Measurements from ENCODE around the gene NPY4R2.
"Not testable (repeated sequence)": the region's sequence is repeated elsewhere in the genome, so short reads cannot be mapped to it uniquely, and the experiment has no call there.

NPY4R2 gene

DNA sequence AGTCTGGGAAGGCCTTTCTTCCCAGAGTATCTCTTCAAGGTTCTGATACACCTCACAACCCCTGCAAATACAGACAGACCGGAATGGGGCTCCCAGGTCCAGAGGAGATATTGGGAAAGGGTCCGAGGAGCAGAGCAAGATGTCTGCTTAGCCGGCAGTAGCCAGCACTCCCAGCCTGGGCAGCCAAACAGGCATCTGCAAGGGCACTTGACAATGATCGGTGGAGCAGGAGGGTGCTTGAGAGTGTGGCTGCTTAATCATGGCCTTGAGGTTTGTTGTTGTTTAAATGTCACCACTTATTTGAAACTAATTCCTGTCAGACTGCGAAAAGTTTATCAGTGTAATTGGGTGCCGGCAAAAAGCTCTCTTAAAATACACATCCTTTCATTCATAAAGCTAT is 15.0 kb downstream of the NPY4R2 start:
- DNase-seq: not testable (repeated sequence)

- DNase-seq: not testable (repeated sequence)
These were observed 18.3 kb downstream of the NPY4R2 start for GRCh38 chr10:47936772-47937228.

- DNase-seq: not testable (repeated sequence)
These were observed 19.2 kb downstream of the NPY4R2 start for GRCh38 chr10:47937634-47938033.

DNA sequence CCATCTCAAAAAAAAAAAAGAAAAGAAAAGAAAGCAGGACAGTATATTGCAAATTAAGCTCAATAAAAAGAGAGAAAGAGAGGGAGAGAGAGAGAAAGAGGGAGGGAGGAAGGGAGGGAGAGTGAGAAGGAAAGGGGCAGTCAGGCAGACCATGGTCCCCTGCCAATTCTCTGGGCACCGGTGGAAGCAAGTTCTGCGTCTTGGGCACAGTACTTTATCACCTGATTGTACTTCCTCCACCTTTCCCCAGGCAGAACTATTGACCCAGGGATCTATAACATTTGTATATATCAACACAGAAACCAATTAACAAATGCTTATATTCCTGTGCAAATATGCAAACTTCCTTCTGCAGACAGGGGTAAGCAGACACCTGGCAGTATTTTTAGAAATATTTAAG is 22.4 kb downstream of the NPY4R2 start:
- not testable (repeated sequence) for DNase-seq

DNA sequence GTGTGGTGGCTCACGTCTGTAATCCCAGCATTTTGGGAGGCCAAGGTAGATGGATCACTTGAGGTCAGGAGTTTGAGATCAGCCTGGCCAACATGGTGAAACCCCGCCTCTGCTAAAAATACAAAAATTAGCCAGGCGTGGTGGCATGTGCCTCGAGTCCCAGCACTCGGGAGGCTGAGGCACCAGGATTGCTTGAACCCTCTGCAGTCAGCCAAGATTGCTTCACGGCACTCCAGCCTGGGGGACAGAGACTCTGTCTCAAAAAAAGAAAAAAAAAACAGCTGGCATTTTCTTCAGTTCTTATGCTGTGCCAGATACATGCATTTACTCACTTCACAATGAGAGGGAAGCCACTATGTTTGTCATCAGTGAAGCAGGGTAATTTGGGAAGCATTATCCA is 22.9 kb downstream of the NPY4R2 start:
- DNase-seq: not testable (repeated sequence)

DNA sequence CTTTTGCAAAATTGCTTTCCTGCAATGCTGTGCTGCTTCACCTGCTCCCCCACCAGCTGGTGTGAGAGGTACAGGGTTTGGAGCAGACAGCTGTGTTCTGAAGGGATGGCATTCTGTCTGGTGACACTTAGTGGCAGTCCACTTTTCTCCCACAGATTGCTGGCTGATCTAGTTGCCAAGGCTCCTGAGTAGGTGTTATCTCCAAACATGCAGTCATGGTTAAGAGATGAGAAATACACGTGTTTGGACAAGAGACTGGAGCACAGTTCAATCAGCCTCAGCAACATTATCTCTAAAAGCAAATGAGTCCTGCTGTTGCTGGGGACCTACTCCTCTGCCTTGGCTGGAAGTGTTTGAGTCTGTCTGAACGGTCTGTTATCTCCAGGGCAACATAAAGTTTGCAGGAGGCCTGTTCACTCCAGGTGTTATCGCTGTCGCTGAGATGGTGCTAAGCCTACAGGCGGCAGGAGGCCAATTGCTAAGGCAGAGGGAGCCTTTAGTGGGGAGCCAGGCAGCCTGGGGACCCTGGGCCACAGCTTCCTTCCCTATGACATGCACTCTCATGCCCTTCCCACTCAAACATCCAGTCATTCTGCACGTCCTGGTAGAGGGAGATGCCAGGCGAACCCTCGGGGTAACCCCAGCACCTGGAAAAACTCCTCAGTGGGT is 24.0 kb downstream of the NPY4R2 start:
- not testable (repeated sequence) for DNase-seq

- not testable (repeated sequence) for DNase-seq
These were observed 24.9 kb downstream of the NPY4R2 start for GRCh38 chr10:47943328-47943727.

DNA sequence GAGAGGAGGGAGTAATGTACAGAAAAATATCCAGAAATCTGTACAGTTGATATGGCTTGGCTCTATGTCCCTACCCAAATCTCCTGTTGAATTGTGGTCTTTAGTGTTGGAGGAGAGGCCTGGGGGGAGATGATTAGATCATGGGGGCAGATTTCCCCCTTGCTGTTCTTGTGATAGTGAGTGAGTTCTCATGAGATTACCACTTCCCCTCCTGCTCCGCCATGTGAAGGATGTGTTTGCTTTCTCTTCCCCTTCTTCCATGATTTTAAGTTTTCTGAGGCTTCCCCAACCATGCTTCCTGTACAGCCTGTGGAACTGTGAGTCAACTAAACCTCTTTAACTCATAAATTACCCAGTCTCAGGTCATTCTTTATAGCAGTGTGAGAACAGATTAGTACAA is 29.0 kb downstream of the NPY4R2 start:
- DNase-seq: not testable (repeated sequence)

DNA sequence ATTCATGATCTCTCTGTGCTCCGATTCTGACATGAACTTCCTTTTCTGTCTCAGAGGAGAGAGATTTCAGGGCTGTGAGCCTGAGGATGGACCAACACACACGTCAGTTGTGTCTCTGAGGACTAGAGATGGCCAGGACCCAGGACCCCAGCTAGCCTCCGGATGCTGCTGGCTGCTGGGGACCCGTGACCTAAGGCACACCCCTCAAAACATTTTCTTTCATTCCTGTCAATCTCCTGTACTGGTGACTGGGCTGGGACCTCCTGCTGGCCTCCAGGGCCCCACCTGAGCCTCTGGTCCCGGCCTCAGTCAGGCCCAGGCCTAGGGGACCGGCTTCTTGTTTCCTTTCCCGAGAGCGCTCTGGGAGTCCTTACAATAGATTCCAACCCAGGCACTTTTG is 38.7 kb downstream of the NPY4R2 start:
- DNase-seq: not testable (repeated sequence)

DNA sequence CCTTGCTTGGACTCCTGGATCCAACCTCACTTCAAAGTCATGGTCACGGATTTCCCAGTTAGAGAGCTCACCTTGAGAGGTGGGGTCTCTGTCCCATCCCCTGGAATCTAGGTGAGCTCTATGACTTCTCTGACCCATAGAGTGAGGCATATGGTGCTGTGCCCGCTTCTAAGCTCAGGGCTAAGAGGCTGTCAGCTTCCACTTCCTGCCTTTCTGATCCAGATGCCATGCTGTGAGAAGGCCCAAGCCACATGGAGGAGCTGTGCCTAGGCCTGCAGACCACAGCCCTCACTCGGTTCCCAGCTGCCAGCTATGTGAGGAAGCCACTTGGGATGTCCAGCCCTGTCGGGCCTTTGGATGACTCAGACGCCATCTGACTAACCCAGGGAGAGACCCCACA is 41.2 kb downstream of the NPY4R2 start:
- DNase-seq: not testable (repeated sequence)

DNA sequence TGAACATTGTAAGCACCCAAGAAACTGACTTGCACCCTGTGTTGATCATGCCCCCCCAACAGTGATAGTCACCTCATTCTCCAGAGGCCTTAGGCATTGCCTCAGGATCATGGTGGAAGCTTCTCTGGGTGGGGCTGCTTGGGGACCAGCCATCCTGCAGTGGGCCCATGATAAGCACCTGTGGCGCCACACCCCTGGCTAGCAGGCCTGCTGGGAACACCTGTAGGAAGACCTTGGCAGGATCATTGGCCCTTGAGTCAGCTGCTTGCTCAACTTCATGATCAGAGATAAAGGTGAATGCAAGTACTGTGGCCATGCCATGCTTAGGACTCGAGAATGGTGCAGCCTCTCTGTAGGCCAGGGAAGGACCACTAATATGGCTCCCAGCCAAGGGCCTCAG is 42.2 kb downstream of the NPY4R2 start:
- not testable (repeated sequence) for DNase-seq

- not testable (repeated sequence) for DNase-seq
These were observed 44.3 kb downstream of the NPY4R2 start for GRCh38 chr10:47962785-47963184.

DNA sequence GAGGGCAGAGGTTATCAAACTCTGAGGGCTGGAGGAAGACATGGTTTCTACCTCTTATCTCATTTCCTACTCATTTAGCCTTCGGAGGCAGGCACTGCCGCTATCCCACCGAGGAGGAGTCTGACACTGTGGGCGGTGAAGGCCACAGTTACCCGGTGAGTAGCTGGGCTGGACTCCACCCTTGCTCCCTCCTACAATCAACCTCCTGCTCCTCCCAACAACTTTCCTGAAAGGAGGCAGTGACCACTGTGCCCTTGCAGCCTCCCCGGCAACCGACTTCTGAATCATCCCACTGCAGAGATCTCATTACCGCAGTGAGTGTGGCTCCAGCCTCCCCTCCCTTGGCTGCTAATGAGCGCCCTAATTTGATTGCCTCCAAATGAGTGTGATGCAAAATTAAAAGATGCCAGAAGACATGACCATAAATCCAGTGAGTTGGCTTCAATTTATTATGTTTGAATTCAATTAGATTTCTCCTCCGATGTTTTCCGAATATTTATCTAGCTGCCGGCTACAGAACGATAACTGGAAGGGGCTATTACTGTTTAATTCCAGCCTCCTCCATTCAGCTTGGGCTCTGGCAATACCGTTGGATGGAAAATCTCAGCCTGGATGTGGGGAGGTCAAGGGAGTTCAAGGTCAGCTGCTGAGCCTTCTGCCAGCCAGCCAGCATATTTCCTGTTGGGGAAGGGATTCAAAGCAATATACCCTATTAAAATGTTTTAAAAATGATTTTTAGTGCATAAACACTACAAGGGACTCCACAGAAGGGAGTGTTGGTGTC is 46.0 kb downstream of the NPY4R2 start:
- DNase-seq: not testable (repeated sequence)

DNA sequence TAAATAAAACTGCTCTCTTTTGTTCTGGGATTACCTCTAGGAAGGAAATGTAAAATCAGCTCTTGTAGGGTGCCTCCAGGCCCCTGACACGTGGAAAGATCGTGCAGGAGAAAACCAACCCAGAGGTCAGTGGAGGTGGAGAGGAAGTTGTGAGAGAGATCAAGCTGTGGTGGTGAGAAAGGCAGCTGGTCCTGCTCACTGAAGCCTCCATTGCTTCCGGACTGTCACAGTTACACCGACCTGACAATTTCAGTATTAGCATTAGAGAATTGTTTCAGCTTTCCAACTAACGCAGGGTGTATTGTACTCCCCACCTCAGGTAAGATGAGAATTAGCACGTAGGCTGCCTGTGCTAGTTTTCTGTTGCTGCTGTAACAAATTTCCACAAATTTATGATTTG is 50.5 kb downstream of the NPY4R2 start:
- not testable (repeated sequence) for DNase-seq

DNA sequence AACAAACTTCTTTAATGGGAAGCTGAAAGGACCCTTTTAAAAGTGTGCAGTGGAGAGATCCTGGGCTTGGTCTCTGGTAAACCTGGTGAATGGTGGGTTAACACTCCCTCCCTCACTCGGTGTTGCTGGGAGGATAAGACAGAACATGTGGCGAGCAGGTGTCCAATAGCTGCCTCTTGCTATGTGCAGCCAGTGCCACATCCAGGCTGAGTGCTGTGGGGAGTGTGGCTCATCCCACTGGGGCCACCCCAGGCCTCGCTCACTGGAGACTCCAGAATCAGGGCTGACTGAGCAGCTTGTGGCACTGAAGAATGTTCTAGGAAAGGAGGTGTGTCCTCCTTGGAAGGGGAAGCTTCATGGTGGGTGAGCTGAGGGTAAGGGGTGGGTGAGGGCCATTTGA is 51.6 kb downstream of the NPY4R2 start:
- not testable (repeated sequence) for DNase-seq

GRCh38 chr10:47971598-47971997 is 53.1 kb downstream of the NPY4R2 start:
- not testable (repeated sequence) for DNase-seq

DNA sequence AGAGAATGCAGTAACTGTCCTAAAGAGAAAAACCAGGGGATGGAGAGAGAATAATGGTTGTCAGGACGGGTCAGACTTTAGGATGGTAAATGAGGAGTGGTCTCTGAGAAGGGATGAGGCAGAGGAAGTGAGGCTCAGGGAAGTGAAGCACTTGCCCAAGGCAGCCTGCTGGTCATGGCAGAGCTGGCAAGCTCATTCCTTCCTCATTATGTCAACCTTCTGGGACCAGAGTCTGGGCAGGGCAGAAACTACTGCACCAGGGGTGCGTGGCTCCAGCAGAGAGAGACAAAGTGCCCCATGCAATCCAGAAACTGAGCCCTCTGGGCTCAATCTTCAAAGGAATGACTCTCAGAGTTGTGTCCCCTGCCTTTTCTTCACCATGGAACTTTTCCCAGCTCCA is 53.6 kb downstream of the NPY4R2 start:
- not testable (repeated sequence) for DNase-seq
